NCI-H2107 treated with DMSO at 0.1 percent for 48 hours (cell line): Measurements from ENCODE around the gene RPS5.

Experiments used
- DNase-seq: peaks from one replicate; lab custom pipeline; 2025; ENCODE audit not compliant: unreplicated experiment; lab: John Stamatoyannopoulos, UW

Gene RPS5

GRCh38 chr19:58385313-58385890, 1.7 kb upstream of the RPS5 start:
- DNase-seq, result no peak

- no peak for DNase-seq
These were observed 1.0 kb upstream of the RPS5 start for GRCh38 chr19:58385891-58386575.

GRCh38 chr19:58387338-58388174, 487 bp downstream of the RPS5 start:
- no peak for DNase-seq

- no peak for DNase-seq
These were observed 1.1 kb downstream of the RPS5 start for GRCh38 chr19:58388175-58388526.

GRCh38 chr19:58392945-58393724, 6.1 kb downstream of the RPS5 start:
- no peak for DNase-seq

- no peak for DNase-seq
These were observed 6.6 kb downstream of the RPS5 start for GRCh38 chr19:58393725-58394033.

GRCh38 chr19:58394821-58395219, 7.8 kb downstream of the RPS5 start:
- no peak for DNase-seq

GRCh38 chr19:58395220-58395978, 8.3 kb downstream of the RPS5 start, which contains the start of gene RNF225:
Gene RNF225, plus strand, starts transcription at chr19:58395656. Its CDS starts 434 bp downstream, at chr19:58396090.
- DNase-seq, result no peak

- DNase-seq, result no peak
These were observed 9.0 kb downstream of the RPS5 start for GRCh38 chr19:58395979-58396627.

- DNase-seq, result no peak
These were observed 9.8 kb downstream of the RPS5 start for GRCh38 chr19:58396691-58397532.

GRCh38 chr19:58397533-58398037, 10.5 kb downstream of the RPS5 start:
- DNase-seq, result no peak

GRCh38 chr19:58398087-58398486, 11.0 kb downstream of the RPS5 start:
- no peak for DNase-seq

- DNase-seq, result no peak
These were observed 11.5 kb downstream of the RPS5 start for GRCh38 chr19:58398545-58398944.

- DNase-seq, result no peak
These were observed 12.8 kb downstream of the RPS5 start for GRCh38 chr19:58399903-58400302.

GRCh38 chr19:58400316-58400915, 13.3 kb downstream of the RPS5 start:
- DNase-seq, result no peak

- peak; percentile 90 for DNase-seq
These were observed 14.1 kb downstream of the RPS5 start for GRCh38 chr19:58400916-58401839.

GRCh38 chr19:58401840-58402421, 14.9 kb downstream of the RPS5 start:
- DNase-seq, result no peak
